ENCODE data around the gene AGAP1. TPM values are rescaled to one million over a fixed set of nuclear protein-coding genes. Genes with fewer than 3 reads are reported as not detected.
"Not testable (repeated sequence)": the region's sequence is repeated elsewhere in the genome, so short reads cannot be mapped to it uniquely, and the experiment has no call there.

AGAP1 gene
- total RNA-seq, 1 donor from 2014 or later, result 44.0 TPM

DNA sequence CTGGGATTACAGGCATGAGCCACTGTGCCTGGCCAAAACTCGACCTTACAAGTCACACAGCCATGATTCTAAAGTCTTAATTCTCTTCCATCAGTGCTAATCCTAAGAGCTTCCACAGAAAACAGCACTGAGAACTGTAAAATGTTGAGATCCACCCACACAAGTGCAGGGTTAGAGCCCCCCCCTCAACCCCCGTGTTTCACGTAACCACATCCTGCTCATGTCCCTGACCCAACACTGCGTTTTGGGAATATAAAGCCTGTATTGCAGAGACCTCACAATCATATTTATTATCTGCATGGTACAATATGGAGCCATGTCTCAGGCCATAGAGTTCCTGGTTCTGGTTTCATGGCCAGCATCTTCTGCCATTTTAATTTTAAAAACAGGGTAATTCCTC is 563.5 kb downstream of the AGAP1 start:
- Mint-ChIP-seq H3K4me1 (peaks cover 29% of the 10 kb centered on the region), H3K4me3 (no peak overlapping the region), H3K27me3 (ENCODE audit: low read depth) (no peaks in the 10 kb centered on the region), H3K36me3 (peaks cover 9% of the 10 kb centered on the region), H3K27ac (no peak overlapping the region), H3K9me3 (peaks cover 12% of the 10 kb centered on the region)
- TF ChIP-seq, protein P1, sequence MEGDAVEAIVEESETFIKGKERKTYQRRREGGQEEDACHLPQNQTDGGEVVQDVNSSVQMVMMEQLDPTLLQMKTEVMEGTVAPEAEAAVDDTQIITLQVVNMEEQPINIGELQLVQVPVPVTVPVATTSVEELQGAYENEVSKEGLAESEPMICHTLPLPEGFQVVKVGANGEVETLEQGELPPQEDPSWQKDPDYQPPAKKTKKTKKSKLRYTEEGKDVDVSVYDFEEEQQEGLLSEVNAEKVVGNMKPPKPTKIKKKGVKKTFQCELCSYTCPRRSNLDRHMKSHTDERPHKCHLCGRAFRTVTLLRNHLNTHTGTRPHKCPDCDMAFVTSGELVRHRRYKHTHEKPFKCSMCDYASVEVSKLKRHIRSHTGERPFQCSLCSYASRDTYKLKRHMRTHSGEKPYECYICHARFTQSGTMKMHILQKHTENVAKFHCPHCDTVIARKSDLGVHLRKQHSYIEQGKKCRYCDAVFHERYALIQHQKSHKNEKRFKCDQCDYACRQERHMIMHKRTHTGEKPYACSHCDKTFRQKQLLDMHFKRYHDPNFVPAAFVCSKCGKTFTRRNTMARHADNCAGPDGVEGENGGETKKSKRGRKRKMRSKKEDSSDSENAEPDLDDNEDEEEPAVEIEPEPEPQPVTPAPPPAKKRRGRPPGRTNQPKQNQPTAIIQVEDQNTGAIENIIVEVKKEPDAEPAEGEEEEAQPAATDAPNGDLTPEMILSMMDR (IDR thresholded peaks at IDR 0.05; ENCODE audit: unreplicated experiment), result no peak
- DNase-seq (ENCODE audit: low spot score in 2 of 2, unreplicated experiment in 2 of 2), result no peak

DNA sequence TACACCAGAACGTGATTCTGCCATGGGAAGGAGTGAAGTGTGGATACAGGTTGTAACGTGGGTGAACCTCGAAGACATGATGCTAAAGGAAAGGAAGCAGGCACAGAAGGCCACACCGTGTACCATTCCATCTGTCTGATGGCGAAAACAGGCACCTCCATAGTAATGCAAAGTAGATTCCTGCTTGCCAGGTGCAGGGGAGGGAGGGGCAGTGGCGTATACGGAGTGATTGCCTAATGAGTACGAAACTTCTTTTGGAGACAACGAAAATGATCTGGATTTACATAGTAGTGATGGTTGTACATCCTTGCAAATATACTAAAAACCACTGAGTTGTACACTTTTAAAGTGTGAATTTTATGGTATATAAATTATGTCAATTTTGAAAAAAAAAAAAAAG is 567.7 kb downstream of the AGAP1 start:
- no peak overlapping the region for H3K4me3 Mint-ChIP-seq
- TF ChIP-seq, protein P1 (IDR thresholded peaks at IDR 0.05; ENCODE audit: unreplicated experiment), result no peak
- peaks cover 4% of the 10 kb centered on the region for H3K4me1 Mint-ChIP-seq
- peaks cover 12% of the 10 kb centered on the region for H3K9me3 Mint-ChIP-seq
- H3K27me3 Mint-ChIP-seq (ENCODE audit: low read depth), result no peaks in the 10 kb centered on the region
- no peak overlapping the region for H3K27ac Mint-ChIP-seq
- no peak for DNase-seq (ENCODE audit: low spot score in 2 of 2, unreplicated experiment in 2 of 2)
- peaks cover 9% of the 10 kb centered on the region for H3K36me3 Mint-ChIP-seq

- H3K27me3 Mint-ChIP-seq (ENCODE audit: low read depth), result no peaks in the 10 kb centered on the region
- H3K9me3 Mint-ChIP-seq, result peaks cover 12% of the 10 kb centered on the region
- no peak overlapping the region for H3K27ac Mint-ChIP-seq
- TF ChIP-seq, protein P1 (IDR thresholded peaks at IDR 0.05; ENCODE audit: unreplicated experiment), result no peak
- DNase-seq (ENCODE audit: low spot score in 2 of 2, unreplicated experiment in 2 of 2), result no peak
- H3K36me3 Mint-ChIP-seq, result peaks cover 9% of the 10 kb centered on the region
- no peaks in the 10 kb centered on the region for H3K4me1 Mint-ChIP-seq
- H3K4me3 Mint-ChIP-seq, result no peak overlapping the region
These were observed 568.1 kb downstream of the AGAP1 start for GRCh38 chr2:236061899-236062298.

DNA sequence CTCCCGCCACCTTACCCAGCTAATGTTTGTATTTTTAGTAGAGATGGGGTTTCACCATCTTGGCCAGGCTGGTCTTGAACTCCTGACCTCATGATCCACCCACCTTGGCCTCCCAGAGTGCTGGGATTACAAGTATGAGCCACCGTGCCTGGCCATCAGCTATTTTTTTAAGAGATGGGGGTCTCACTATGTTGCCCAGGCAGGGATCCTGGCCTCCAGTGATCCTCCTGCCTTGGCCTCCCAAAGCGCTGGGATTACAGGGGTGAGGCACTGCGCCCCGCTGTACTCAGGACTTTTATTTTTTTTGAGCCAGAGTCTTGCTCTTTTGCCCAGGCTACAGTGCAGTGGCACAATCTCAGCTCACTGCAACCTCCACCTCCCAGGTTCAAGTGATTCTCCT is 569.0 kb downstream of the AGAP1 start:
- H3K27ac Mint-ChIP-seq; DNase-seq (ENCODE audit: low spot score in 2 of 2, unreplicated experiment in 2 of 2); H3K4me1 Mint-ChIP-seq; H3K27me3 Mint-ChIP-seq (ENCODE audit: low read depth); H3K4me3 Mint-ChIP-seq: not testable (repeated sequence)
- peaks cover 12% of the 10 kb centered on the region for H3K9me3 Mint-ChIP-seq
- peaks cover 11% of the 10 kb centered on the region for H3K36me3 Mint-ChIP-seq

GRCh38 chr2:236063994-236064393 is 570.2 kb downstream of the AGAP1 start:
- Mint-ChIP-seq H3K27ac (no peak overlapping the region), H3K4me3 (no peak overlapping the region), H3K27me3 (ENCODE audit: low read depth) (no peaks in the 10 kb centered on the region), H3K36me3 (peaks cover 2% of the 10 kb centered on the region), H3K9me3 (peaks cover 4% of the 10 kb centered on the region), H3K4me1 (no peaks in the 10 kb centered on the region)
- TF ChIP-seq, protein P1 (IDR thresholded peaks at IDR 0.05; ENCODE audit: unreplicated experiment), result no peak
- no peak for DNase-seq (ENCODE audit: low spot score in 2 of 2, unreplicated experiment in 2 of 2)

GRCh38 chr2:236065314-236066160 is 571.7 kb downstream of the AGAP1 start:
- Mint-ChIP-seq H3K27me3 (ENCODE audit: low read depth) (no peaks in the 10 kb centered on the region), H3K4me1 (no peaks in the 10 kb centered on the region), H3K36me3 (peaks cover 5% of the 10 kb centered on the region), H3K27ac (no peak overlapping the region), H3K9me3 (no peaks in the 10 kb centered on the region), H3K4me3 (no peak overlapping the region)
- TF ChIP-seq, protein P1 (IDR thresholded peaks at IDR 0.05; ENCODE audit: unreplicated experiment), result no peak
- DNase-seq (ENCODE audit: low spot score in 2 of 2, unreplicated experiment in 2 of 2), result no peak

All from mesothelial cell of epicardium (in vitro differentiated cells).